Measurements from ENCODE around the gene SH3GL2. TPM values are rescaled to one million over a fixed set of nuclear protein-coding genes. Genes with fewer than 3 reads are reported as not detected.

SH3GL2 gene
- total and polyA plus RNA-seq, 2 donors (not counting 1 experiment from before 2014, with no cell fraction given): not detected

DNA sequence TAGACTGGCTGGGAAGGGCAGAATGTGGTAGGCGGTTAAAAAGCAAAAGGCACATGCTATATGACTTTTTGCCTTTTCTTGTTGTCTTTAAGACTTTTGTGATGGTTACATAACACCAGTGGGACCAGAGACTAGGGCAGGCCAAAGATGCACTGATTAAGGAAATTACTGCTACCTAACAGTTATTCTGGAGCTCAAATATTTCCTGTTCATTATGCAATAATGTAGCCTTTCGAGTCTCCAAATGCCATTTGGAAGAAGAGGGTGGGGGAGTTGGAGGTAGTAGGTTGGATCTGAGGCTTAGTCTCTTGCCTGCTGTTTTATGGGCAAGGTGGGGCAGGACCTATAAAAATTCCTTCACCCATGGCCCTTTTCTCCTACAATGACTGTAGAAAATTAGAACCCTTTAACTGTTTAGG lies 51.7 kb downstream of the SH3GL2 start:
- Histone ChIP-seq H3K27me3 (replicated peaks in 1 of 4; ENCODE audit: control extremely low read depth in 1 of 4, control insufficient read depth in 3 of 4, insufficient read depth in 4 of 4, low read length in 3 of 4) (no peaks in the 10 kb centered on the region), H3K27ac (ENCODE audit: low read length in 2 of 2) (no peak overlapping the region), H3K9ac (ENCODE audit: low read length) (no peak overlapping the region), H3K4me3 (ENCODE audit: control extremely low read depth in 1 of 5, extremely low read depth in 1 of 5, insufficient read depth in 1 of 5, low read depth in 2 of 5, low read length in 4 of 5) (no peak overlapping the region), H4K20me1 (ENCODE audit: control insufficient read depth, insufficient read depth, low read length, poor library complexity, severe bottlenecking) (no peaks in the 10 kb centered on the region), H3K36me3 (replicated peaks in 1 of 2; ENCODE audit: control extremely low read depth in 1 of 2, control insufficient read depth in 1 of 2, extremely low read depth in 1 of 2, insufficient read depth in 2 of 2, low read length in 1 of 2) (no peaks in the 10 kb centered on the region), H3K4me1 (ENCODE audit: control insufficient read depth in 2 of 2, insufficient read depth in 2 of 2, low read length in 2 of 2) (no peaks in the 10 kb centered on the region), H3K79me2 (ENCODE audit: control insufficient read depth, insufficient read depth, low read length) (no peaks in the 10 kb centered on the region), H2AFZ (ENCODE audit: insufficient read depth, low read depth, low read length, poor library complexity, severe bottlenecking) (no peak overlapping the region), H3K4me2 (replicated peaks; ENCODE audit: low read depth, low read length, poor library complexity, severe bottlenecking) (no peak overlapping the region), H3K9me3 (ENCODE audit: control extremely low read depth in 1 of 3, control insufficient read depth in 2 of 3, insufficient read depth in 1 of 3, low read length in 2 of 3) (no peaks in the 10 kb centered on the region)
- intact Hi-C loops (cut with micrococcal nuclease): no loop called here
- WGBS (ENCODE audit: insufficient coverage): 100% methylated on average over 1 of the region's 2 CpGs
- no peaks in the 10 kb centered on the region for H3K27me3 Mint-ChIP-seq
- H3K4me1 Mint-ChIP-seq: no peaks in the 10 kb centered on the region
- no peak overlapping the region for H3K4me3 Mint-ChIP-seq
- POLR2A ChIA-PET: no interaction called here
- H3K27ac Mint-ChIP-seq: no peak overlapping the region
- no peak for ATAC-seq (ENCODE audit: low read depth)
- no peak for DNase-seq
- no peaks in the 10 kb centered on the region for H3K9me3 Mint-ChIP-seq (ENCODE audit: insufficient read depth)
- TF ChIP-seq, protein P1, sequence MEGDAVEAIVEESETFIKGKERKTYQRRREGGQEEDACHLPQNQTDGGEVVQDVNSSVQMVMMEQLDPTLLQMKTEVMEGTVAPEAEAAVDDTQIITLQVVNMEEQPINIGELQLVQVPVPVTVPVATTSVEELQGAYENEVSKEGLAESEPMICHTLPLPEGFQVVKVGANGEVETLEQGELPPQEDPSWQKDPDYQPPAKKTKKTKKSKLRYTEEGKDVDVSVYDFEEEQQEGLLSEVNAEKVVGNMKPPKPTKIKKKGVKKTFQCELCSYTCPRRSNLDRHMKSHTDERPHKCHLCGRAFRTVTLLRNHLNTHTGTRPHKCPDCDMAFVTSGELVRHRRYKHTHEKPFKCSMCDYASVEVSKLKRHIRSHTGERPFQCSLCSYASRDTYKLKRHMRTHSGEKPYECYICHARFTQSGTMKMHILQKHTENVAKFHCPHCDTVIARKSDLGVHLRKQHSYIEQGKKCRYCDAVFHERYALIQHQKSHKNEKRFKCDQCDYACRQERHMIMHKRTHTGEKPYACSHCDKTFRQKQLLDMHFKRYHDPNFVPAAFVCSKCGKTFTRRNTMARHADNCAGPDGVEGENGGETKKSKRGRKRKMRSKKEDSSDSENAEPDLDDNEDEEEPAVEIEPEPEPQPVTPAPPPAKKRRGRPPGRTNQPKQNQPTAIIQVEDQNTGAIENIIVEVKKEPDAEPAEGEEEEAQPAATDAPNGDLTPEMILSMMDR (IDR thresholded peaks at IDR 0.05): no peak
- CTCF ChIA-PET: no interaction called here

DNA sequence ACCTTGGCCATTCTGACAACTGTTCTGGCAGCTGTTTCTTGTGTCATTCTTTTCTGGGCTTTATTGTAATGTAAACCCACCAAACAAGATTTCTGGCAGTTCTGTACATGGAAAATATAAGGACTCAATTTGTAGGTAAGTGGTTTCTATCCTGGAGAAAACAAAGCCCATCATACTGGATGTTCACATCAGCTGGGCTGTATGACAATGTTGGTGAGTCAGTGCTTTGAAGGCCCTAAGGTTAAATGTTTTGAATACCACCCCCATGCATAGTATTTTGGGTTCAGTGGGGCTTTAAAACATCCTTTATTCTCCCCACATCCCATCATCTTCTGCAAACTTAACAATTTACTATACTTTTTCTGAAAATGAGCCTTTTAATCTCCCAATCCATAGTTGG lies 52.5 kb downstream of the SH3GL2 start:
- H3K27me3 Mint-ChIP-seq: no peaks in the 10 kb centered on the region
- TF ChIP-seq EZH2 (IDR thresholded peaks at IDR 0.05; ENCODE audit: borderline replicate concordance, insufficient read depth, low read depth, low read length, poor library complexity, severe bottlenecking): no peak
- TF ChIP-seq, protein P1 (IDR thresholded peaks at IDR 0.05): no peak
- no peaks in the 10 kb centered on the region for H3K4me1 Mint-ChIP-seq
- DNase-seq (no peak), ATAC-seq (ENCODE audit: low read depth) (no peak)
- no peak overlapping the region for H3K4me2 ChIP-seq (replicated peaks; ENCODE audit: low read depth, low read length, poor library complexity, severe bottlenecking)
- CTCF ChIA-PET: no interaction called here
- no peak overlapping the region for H3K4me3 Mint-ChIP-seq
- H3K9me3 ChIP-seq (ENCODE audit: control extremely low read depth in 1 of 3, control insufficient read depth in 2 of 3, insufficient read depth in 1 of 3, low read length in 2 of 3): no peaks in the 10 kb centered on the region
- no peak overlapping the region for H3K27ac ChIP-seq (ENCODE audit: low read length in 2 of 2)
- no peaks in the 10 kb centered on the region for H4K20me1 ChIP-seq (ENCODE audit: control insufficient read depth, insufficient read depth, low read length, poor library complexity, severe bottlenecking)
- H3K9me3 Mint-ChIP-seq (ENCODE audit: insufficient read depth): no peaks in the 10 kb centered on the region
- no peak overlapping the region for H2AFZ ChIP-seq (ENCODE audit: insufficient read depth, low read depth, low read length, poor library complexity, severe bottlenecking)
- H3K9ac ChIP-seq (ENCODE audit: low read length): no peak overlapping the region
- intact Hi-C loops (cut with micrococcal nuclease): no loop called here
- no peaks in the 10 kb centered on the region for H3K79me2 ChIP-seq (ENCODE audit: control insufficient read depth, insufficient read depth, low read length)
- no peak overlapping the region for H3K4me3 ChIP-seq (ENCODE audit: control extremely low read depth in 1 of 5, extremely low read depth in 1 of 5, insufficient read depth in 1 of 5, low read depth in 2 of 5, low read length in 4 of 5)
- no peaks in the 10 kb centered on the region for H3K4me1 ChIP-seq (ENCODE audit: control insufficient read depth in 2 of 2, insufficient read depth in 2 of 2, low read length in 2 of 2)
- POLR2A ChIA-PET: no interaction called here
- no peaks in the 10 kb centered on the region for H3K27me3 ChIP-seq (replicated peaks in 1 of 4; ENCODE audit: control extremely low read depth in 1 of 4, control insufficient read depth in 3 of 4, insufficient read depth in 4 of 4, low read length in 3 of 4)
- no peak overlapping the region for H3K27ac Mint-ChIP-seq
- no peaks in the 10 kb centered on the region for H3K36me3 ChIP-seq (replicated peaks in 1 of 2; ENCODE audit: control extremely low read depth in 1 of 2, control insufficient read depth in 1 of 2, extremely low read depth in 1 of 2, insufficient read depth in 2 of 2, low read length in 1 of 2)
